GM18868 (cell line): ENCODE results near the gene PADI1.

Experiments used
- ATAC-seq: cut with Tn5 transposase; IDR thresholded peaks from one replicate; pipeline ENCODE4 v1.9.1; 2021; ENCODE audit warnings: mild to moderate bottlenecking, moderate library complexity; ENCODE audit not compliant: unreplicated experiment

Gene PADI1, protein sequence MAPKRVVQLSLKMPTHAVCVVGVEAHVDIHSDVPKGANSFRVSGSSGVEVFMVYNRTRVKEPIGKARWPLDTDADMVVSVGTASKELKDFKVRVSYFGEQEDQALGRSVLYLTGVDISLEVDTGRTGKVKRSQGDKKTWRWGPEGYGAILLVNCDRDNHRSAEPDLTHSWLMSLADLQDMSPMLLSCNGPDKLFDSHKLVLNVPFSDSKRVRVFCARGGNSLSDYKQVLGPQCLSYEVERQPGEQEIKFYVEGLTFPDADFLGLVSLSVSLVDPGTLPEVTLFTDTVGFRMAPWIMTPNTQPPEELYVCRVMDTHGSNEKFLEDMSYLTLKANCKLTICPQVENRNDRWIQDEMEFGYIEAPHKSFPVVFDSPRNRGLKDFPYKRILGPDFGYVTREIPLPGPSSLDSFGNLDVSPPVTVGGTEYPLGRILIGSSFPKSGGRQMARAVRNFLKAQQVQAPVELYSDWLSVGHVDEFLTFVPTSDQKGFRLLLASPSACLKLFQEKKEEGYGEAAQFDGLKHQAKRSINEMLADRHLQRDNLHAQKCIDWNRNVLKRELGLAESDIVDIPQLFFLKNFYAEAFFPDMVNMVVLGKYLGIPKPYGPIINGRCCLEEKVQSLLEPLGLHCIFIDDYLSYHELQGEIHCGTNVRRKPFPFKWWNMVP

DNA sequence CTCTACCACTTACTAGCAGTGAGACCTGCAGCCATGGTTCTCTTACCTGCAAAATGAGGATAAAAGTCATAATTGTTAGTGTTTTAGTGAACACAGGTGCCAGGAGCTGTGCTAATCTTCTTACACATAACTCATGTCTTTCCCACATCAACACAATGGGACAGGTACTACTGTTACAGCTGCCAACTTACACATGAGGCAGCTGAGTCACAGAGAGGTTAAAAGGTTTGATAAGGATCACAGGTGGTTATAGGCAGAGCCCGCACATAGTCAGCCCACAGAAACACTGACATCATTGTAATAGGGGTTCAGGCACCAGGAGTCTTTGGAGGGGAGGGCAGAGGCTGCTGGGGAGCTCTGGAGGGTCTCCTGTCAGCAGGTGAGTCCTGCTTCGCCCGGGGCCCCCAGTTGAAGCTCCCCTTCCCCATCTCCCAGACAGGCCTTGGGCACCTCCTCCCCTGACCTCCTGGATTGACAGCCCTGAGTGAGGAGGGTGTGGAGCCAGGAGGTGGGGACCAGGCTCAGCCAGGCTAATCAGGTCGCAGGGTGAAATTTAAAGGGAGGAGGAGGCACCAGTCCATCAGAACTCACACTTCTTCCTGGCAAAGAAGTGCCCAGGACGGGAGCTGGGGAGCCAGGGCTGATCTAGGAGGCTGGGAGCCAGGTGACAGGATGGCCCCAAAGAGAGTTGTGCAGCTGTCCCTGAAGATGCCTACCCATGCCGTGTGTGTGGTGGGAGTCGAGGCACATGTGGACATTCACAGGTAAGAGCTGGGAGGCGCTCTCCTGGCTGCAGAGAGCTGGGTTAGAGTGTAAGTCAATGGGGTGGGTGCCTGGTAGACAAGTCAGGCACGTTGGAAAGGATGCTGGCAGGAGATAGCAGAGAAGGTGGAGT, at the start of gene PADI1:
TSS of gene PADI1 (plus strand) at position 583 of the 895 bp plus-strand sequence. CDS start at position 673, 90 bp downstream.
- no peak for ATAC-seq

DNA sequence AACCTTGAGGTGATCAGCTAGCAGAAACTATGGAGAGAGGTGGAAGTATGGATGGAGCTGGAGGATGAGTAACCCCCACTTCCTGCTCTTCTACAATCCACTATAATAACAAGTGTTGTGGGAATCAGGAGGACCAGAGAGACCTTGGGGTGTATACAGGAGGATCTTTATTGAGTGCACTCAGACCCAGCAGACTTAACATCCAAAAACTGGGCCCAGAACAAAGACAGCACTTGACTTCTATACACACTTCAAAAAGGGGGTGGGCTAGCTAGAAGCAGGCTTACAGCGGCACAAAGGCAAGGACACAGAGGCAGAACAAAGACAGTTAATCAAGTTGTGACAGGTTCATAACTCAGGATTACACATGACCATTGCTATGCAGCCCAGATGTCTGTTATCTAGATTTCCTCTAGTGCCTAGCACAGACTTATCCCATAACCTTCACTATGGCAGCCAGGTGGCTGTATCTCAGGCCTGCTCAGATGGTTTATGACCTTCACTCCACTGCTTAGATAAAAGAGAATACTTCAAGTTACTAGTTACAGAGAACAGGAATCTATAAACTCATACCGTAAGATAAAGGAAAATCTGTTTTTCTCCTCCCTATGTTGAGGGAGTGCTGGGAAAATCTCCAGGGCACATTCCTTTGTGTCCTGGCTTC, 49.5 kb upstream of the PADI1 start:
- no peak for ATAC-seq

DNA sequence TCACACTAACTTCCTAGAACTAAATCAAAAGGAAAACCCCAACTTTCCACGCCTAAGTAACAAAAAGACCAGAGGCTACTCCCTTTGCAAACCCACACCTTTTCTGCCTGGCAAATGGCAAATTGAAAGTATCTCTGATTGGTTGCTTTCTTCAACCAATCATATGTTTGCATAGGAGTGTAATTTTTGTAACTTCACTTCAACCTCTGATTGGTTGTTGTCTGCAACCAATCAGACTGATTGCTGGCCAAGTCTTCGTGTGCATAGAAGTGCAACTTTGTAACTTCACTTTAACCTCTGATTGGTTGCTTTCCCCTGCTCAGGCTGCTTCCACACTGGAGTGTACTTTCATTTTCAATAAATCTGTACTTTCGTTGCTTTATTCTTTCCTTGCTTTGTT, 48.8 kb upstream of the PADI1 start:
- ATAC-seq = no peak

DNA sequence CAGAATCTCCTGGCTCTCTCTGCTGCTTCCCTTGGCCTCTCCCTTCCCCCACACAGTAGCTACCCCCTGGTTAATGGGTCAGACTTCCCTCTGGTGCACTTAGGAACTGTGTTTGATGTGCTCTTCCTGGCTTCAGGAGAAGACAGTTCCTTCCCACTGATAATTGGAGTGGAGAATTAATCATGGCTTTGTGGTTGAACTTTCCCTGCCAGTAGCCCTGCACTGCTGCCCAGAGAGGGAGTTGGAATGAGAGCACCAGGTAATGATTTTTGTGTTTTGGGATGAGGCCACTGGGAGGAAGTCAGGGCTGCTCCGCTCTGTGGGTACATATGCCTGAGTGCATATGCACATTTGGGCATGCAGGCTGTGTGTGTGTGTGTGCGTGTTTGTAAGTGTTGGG, 46.0 kb upstream of the PADI1 start:
- no peak for ATAC-seq

DNA sequence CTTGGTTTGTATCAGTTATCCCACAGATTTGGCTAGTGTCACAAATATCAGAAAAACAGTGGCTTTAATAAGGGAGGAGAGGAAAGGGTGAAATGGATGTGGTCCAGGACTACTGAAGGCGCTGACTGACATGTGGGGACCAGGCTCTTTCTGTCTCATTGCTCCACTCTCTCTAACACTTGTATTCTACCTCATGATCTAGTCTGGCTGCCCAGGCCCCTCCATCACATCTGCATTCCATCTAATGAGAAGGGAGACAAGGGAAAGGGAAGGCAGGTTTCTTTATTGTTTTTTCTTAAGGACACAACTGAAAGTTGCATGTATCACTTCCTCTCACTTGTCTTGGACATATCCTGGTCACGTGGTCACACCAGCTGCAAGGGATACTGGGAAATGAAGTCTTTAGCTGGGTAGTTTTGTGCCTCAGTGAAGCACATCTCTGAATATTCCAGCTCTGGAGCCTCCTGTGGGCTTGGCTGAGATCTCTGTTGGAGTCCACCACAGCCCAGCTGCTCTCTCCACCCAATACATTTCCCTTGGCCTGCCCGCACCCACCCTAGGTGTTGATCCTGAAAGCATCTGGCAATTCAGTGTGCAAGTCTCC, 43.7 kb upstream of the PADI1 start:
- no peak for ATAC-seq

DNA sequence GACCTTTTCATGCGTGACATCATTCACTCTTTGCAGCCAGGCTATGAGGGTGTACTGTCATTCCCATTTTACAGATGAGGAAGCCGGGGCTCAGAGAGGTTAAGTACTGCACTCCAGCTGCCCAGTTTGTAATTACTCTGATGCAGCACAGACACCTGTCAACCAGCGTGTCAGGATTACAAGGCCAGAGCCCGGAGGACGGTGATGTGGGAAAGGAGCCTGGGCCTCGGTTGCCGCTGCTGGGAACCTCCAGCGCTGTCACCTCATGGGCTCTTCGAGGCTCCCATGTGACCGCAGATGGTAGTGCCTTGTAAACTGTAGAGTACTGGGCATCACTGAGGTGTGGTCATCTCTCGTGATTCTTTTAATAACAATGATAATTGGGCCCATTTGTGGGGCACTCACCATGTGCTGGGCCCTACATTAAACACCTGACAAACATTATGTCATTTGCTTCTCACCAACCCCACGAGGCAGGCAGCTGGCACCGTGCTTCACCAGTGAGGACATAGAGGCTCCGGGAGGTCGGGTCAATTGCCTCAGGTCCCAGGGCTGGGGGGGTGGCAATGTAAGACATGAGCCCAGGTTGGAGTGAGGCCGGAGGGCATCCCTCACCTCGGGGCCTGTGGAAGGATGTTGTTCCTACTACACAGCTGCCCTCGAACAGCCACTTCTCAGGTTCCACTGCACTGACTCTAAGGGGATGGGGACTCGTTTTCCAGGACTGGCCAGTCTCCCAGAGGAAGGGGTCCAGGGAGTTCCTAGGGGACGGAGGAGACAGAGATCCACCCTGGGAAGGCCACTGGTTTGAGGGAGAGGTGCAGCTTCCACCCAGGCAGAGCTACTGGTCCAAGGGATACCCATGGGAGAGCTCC, 42.8 kb upstream of the PADI1 start:
- ATAC-seq = no peak

DNA sequence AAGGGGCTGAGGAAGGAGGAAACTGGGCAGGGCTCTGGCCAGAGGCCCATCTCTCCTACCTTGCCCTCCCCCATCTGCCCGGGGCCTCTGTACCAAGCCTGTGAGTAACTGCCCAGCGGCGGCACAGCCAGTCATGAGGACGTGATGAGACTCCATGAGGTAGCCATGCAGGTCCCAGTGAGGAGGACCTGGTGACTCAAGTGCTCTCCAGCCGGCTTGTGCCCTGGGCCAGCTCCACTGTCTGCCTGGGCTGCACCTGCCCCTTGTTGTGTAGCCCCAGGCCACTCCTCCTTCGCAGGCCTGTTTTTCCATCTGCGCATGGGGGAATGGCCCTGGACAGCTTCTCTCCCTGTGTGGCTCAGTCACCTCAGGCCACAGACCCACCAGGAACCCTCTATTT, 42.0 kb upstream of the PADI1 start:
- ATAC-seq = no peak

DNA sequence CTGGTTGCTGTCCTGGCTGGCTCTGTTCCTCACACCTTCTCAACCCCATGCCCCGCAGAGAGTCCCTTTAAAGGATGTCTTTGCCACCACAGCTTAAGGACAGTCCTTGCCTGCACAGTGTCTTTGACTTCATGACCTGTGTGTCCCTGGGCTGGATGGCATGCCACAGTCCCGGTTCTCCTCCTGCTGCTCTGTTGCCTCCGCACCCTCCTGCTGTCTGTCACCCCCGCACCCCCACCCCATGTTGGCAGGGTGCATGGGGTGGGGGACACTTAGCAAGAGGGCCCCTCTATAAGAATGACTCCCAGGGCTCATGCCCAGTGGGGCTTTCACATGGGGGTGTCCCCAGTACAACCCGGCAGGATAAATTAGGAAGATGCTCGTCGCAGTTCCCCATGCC, 41.6 kb upstream of the PADI1 start:
- no peak for ATAC-seq

DNA sequence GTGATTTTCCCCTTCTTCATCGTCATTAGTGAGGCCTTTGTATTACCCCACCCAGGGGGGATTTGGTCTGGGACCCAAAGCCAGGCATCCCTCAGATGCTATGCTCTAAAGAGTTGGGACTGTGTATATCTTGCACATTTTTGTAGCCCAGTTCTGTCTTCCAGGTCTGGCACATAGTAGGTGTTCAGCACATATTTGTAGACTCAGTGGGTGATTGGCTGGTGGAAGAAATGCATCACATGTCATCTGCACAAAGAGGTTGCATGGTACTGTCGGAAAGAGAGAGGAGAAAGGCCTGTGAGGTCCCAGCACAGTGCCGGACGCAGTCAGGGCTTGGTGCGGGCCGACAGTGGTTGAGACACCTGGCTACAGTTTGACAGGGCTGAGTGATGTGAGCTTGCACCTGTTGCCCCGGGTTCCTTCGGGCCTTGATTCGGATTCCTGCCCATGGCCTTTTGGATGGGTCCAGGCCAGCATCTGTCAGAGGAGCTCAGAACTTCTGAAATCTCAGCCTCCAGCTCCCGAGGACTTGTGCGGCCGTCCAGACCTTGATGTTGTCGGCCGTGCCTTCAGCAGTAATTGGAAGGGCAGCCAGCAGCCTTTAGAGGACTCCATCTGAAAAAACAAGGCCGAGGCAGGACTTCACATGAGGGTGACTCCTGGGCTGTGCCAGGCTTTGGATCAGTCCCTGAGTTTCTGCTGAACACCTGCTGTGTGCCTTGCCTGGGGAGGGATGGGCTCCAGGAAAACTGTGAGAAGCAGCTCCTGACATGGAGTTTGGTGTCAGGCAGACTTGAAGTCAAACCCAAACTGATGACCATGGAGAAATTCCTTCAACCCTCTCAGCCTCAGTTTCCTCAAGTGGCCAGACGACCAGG, 40.9 kb upstream of the PADI1 start:
- ATAC-seq = no peak

DNA sequence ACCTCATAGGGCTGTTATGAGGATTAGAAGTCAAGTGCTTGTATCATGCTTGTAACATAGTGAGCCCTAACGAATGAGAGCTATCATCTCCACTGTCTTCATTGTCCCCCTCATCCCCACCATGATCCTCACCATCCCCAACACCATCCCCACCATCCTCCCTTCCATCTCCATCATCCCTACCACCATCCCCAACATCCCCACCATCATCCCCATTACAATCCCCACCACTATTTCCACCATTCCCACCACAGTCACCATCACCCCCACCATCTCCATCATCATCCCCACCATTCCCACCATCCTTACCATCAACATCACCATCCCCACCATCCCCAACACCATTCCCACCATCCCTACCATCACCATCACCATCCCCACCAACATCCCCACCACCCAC, 39.1 kb upstream of the PADI1 start:
- ATAC-seq = no peak

DNA sequence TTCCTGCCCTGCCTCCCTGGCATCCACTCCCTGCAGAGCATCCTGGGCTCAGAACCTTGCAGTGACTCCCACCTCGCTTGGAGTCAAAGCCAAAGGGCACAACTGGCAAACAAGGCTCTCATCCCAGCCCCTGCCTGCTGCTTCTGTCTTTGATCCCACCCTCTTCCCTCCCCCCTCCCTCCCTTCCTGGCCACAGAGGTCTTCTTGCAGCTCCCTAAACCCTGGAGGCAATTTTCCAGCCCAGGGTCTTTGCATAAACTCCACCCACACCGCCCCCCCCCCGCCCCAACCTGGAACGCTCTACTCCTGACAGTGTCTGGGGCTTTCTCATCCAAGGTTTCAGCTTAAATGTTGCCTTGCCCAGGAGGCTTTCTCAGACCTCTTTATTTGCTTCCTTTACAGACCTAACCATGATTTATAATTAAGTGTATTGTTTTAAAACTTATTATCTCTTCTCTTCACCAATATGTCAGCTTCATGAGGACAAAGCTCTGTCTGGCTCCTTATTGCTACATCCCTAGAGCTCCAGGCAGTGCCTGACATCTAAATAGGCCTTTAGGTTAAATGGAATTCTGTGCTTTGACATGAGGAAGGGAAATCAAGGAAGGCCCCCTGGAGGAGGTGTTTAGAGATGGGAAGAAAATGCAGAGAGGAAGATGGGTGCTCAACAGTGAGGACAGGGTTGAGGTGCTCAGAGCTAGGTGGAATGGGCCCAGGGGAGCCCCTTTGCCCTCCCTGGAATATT, 37.7 kb upstream of the PADI1 start:
- ATAC-seq = no peak

DNA sequence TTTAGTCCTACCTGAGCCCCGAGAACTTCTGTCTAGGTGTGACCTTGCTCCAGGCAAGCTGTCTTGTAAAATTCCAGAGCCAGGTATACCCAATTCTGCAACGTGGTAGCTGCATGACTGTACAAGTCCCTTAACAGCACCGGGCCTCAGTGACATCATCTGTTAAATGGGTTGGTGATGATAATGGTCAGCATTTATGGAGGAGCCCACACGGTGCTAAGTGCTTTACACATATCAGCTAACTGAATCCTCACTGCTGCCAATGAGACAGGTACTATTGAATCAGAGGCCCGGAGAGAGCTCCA, 37.2 kb upstream of the PADI1 start:
- ATAC-seq = no peak

DNA sequence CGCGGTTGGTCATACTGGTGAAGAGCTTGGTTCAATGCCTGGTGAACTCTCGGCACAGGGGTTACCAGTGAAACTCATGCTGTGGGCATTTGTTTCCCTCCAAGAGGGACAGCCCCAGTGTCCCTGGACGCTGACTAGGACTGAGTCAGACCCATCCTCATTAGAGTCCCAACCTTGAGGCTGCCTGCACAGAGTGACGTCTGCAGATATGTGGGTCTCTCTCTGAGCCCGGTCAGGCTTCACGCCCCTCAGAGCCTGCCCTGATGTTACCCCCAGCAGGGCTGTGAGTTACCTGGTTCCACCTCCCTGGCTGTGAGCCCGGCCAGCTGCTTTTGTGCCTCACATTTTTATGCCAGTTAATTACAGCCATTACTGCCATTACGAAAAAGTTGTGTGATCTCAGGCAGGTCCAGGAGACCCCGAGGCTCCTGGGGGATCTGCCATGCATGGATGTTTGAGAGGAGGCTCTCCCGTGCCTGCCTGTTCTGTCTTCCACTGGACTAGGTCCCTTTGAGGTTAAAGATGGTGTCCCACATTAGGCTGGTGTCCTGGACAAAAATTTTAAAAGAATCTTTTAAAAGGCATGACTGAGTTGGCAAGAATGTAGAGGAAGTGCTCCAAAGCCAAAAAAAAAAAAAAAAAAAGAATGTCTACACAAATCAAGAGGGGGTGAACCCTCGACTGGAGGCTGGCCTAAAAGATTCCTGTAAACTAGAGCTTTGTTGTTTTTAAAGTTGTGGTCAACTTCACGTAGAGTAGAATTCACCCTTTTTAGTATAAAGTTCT, 36.6 kb upstream of the PADI1 start:
- no peak for ATAC-seq

DNA sequence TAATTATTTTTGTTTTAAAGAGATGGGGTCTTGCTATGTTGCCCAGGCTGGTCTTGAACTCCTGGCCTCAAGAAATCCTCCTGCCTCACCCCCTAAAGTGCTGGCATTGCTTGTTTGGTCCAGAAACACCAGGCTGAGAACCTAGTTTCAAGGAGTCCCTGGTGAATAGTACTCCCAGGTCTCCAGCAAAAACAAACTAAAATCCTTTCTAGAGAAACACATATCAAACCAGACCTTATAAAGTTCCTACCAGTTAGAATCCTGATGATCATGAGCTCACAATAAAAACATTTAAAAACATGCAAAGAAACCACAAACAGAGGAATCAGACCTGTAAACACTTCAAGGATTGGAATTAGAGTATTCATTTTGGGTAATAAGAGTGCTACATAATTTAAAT, 34.4 kb upstream of the PADI1 start:
- no peak for ATAC-seq

DNA sequence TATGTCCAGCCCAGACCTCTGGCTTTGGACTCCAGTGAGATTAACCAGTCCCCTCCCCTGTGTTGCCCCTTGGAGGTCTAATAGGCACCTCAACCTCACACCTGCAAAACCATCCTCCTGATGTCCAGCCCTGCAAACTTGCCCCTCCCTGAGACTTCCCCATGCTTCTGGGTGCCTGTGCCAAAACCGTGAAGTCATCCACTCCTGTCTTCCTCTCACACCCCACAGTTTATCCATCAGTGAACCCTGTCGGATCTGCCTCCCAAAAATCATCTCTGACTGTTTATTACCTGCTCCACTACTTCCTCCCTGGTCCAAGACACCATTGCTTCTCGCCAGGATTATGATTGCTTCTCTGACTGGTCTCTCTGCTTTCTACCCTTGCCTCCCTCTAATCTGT, 31.7 kb upstream of the PADI1 start:
- no peak for ATAC-seq

DNA sequence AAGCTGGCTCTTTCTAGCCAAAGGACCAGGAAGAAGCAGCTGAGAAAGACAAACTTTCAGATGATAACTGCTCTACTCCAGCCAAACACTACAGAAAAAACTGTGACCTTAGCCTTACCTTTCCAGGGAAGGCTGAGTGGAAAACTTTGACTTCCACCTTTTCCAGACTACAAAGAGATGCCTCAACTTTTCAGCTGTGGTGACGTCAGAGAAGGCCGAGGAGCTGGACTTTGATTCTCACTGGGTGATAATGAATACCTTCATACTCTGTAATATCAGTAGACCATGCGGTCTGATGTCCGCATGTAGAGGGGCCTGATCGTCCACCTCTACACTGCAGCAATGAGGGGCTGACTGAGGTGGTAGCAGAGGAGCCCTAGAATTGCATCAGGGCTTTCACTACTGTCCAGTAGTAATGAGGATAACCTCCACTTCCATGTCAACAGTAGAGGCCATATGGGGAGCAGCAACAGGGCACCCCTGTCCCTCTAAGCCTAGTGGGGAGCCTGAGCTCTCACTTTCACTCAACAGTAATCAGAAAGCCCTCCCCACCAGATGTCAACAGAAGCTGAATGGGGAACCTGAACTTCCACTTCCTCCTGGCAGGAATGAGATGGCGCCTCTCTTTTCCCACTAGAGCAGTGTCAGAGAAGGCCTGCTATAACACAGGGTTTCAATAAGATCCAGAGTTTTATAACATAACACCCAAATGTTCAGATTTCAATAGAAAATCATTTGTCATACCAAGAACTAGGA, 28.4 kb upstream of the PADI1 start:
- no peak for ATAC-seq

DNA sequence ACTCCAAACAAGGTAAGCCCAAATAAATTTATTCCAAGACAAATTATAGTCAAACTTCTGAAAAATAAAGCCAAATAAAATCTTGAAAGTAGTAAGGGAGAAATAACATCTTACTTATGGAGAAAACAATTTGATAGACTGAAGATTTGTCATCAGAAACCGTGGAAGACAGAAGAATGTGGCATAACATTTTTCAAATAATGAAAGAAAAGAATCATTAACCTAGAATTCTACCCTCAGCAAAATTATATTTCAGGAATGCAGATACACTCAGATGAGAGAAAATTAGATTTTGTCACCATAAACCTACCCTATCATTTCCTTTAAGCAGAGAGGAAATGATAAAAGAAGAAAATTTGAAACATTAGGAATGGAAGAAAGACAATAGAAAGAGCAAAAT, 27.3 kb upstream of the PADI1 start:
- ATAC-seq = no peak
